GM12892 (cell line): ENCODE data around the gene ZNF169.

Experiments used
- POLR2A ChIP-seq: IDR thresholded peaks from 2 replicates; pipeline ENCODE4 v1.6.1; 2011; ENCODE audit warnings: low read depth, low read length, control low read depth
- POLR2AphosphoS5 ChIP-seq: IDR thresholded peaks from 2 replicates; pipeline ENCODE4 v1.6.1; 2011; ENCODE audit warnings: low read depth, low read length, control low read depth
- TAF1 ChIP-seq: IDR thresholded peaks from 2 replicates; pipeline ENCODE4 v1.6.1; 2011; ENCODE audit warnings: low read depth, mild to moderate bottlenecking, control low read depth, low read length, borderline replicate concordance

- TF ChIP-seq POLR2AphosphoS5 (no peak), POLR2A (no peak), TAF1 (no peak)
Observed at GRCh38 chr9:94281101-94281500, 22.0 kb downstream of the ZNF169 start.
